Breast epithelium (tissue), 3 donors: ENCODE measurements around the gene SNPH.

Source experiments
- POLR2A ChIP-seq: fragments of 450-650 bp; IDR thresholded peaks from one replicate; pipeline ENCODE4 v1.6.1; 2016; ENCODE audit warnings: antibody characterized with exemption, mild to moderate bottlenecking, moderate library complexity
- TF ChIP-seq, protein P1 (sequence below), 3 donors: fragments of 450-650 bp; IDR thresholded peaks; one replicate each; pipeline ENCODE4 v1.5.1; 2016 to 2017; ENCODE audit warnings: antibody characterized with exemption in 3 of 3, mild to moderate bottlenecking in 3 of 3, moderate library complexity in 3 of 3

DNA sequence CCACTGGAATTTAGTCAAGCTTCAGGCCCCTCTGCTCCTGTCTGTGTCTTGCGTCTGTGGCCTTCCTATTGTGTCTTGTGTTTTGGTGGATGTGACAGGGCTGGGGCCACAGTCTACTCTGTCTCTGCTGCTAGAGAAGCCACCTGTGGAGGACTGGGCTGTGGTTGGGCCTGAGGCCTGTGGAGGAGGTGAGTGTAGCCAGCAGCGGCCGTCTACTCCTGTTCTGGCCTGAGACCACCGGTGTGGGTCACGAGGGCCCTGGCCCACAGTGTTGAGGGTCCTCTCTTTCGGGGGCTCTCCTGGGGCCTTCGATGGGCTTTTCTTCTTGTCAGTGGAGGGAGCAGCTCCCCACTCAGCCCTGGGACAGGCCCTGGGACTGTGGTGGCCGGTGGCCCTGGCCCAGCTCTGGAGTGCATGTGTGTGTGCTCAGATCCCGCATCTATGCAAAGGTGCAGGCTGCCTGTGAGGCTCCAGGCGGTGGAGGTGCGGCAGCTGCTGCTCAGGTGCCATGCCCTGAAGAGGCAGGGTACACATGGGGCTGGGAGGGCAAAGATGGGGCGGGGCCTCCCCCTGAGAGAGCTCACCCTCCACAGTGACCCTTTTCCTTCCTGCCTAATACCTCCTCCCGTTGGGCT lies 42.1 kb downstream of the SNPH start:
- no peak for TF ChIP-seq POLR2A
- TF ChIP-seq, protein P1, sequence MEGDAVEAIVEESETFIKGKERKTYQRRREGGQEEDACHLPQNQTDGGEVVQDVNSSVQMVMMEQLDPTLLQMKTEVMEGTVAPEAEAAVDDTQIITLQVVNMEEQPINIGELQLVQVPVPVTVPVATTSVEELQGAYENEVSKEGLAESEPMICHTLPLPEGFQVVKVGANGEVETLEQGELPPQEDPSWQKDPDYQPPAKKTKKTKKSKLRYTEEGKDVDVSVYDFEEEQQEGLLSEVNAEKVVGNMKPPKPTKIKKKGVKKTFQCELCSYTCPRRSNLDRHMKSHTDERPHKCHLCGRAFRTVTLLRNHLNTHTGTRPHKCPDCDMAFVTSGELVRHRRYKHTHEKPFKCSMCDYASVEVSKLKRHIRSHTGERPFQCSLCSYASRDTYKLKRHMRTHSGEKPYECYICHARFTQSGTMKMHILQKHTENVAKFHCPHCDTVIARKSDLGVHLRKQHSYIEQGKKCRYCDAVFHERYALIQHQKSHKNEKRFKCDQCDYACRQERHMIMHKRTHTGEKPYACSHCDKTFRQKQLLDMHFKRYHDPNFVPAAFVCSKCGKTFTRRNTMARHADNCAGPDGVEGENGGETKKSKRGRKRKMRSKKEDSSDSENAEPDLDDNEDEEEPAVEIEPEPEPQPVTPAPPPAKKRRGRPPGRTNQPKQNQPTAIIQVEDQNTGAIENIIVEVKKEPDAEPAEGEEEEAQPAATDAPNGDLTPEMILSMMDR (IDR thresholded peaks at IDR 0.05), result no peak
